Nephron progenitor cell (in vitro differentiated cells): ENCODE results near the gene PICK1.

Experiments used
- DNase-seq: peaks from one replicate; pipeline ENCODE4 v3.0.0; 2021
- H3K27ac Mint-ChIP-seq: 2 replicates; pipeline ENCODE4 v1.8.0; 2021; ENCODE audit warnings: mild to moderate bottlenecking, moderate library complexity, mixed read lengths
- H3K27me3 Mint-ChIP-seq: 2 replicates; pipeline ENCODE4 v1.8.0; 2021; ENCODE audit warnings: mild to moderate bottlenecking, low read depth, mixed read lengths; ENCODE audit not compliant: poor library complexity
- H3K36me3 Mint-ChIP-seq: 2 replicates; pipeline ENCODE4 v1.8.0; 2021; ENCODE audit warnings: low read depth, mixed read lengths
- H3K4me1 Mint-ChIP-seq: 2 replicates; pipeline ENCODE4 v1.8.0; 2021; ENCODE audit warnings: mixed read lengths
- H3K4me3 Mint-ChIP-seq: 2 replicates; pipeline ENCODE4 v1.8.0; 2021; ENCODE audit warnings: mild to moderate bottlenecking, moderate library complexity, mixed read lengths
- H3K9me3 Mint-ChIP-seq: 2 replicates; pipeline ENCODE4 v1.8.0; 2021; ENCODE audit warnings: mild to moderate bottlenecking, moderate library complexity, mixed read lengths
- CTCF ChIP-seq: fragments of 200-600 bp; sonication (generic); IDR thresholded peaks from 2 replicates; pipeline ENCODE4 v1.5.0; 2021; ENCODE audit warnings: antibody characterized with exemption

The PICK1 gene

GRCh38 chr22:38025514-38025913 lies 31.7 kb upstream of the PICK1 start:
- DNase-seq, result no peak
- no peak overlapping the region for H3K4me3 Mint-ChIP-seq
- peaks cover 58% of the 10 kb centered on the region for H3K4me1 Mint-ChIP-seq

DNA sequence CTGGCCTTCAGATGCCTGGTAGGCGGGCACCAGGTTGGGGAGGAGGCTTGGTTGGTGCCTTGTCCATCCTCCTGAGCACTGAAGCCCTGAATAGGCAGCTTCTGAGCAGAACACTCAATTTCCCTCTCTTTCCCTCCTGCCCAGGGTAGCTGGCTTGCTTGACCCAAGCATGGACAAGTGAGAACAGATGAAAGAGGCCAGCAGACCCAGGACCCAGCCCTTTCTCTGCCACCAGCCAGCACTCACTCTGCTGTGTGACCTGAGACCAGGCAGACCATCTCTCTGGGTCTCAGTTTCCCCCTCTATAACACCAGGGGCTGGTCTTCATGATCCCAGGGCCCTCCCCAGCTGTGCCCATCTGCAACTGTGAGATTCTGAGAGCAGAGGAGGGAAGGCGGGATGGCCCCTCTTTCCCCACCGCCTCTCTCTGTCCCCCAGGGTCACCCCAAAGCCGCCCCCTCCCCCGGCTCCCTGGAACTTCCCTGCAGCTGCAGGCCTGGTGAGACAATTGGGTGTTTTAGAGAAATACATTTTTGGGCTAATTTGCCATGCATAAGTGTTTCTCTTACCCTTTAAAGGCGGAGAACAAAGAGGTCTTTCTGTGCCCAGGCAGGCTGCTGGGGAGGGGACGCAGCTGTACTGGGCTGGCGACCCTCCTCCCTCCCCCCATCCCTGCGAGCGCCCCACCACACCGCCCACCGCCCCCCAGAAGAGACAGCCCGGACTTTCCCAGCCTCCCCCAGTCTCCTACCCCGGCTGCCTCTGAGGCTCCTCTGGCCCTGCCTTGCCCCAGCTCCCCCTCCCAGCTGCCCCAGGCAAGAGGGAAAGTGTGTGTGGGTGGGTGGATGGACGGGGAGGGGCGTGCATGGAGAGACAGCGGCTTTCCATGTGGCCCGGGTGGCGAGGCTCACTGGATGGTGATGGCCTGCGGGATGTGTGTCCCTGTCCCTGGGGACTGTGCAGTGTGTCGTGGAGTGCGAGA lies 30.8 kb upstream of the PICK1 start:
- no peaks in the 10 kb centered on the region for H3K36me3 Mint-ChIP-seq
- H3K27ac Mint-ChIP-seq, result no peak overlapping the region
- H3K4me1 Mint-ChIP-seq, result peaks cover 60% of the 10 kb centered on the region
- DNase-seq, result no peak
- no peak for TF ChIP-seq CTCF
- H3K9me3 Mint-ChIP-seq, result no peaks in the 10 kb centered on the region
- no peak overlapping the region for H3K4me3 Mint-ChIP-seq
- H3K27me3 Mint-ChIP-seq, result peaks cover 22% of the 10 kb centered on the region

More at GRCh38 chr22:38025514-38025913, 31.7 kb upstream of the PICK1 start:
- Mint-ChIP-seq H3K27ac (no peak overlapping the region), H3K27me3 (peaks cover 21% of the 10 kb centered on the region), H3K9me3 (no peaks in the 10 kb centered on the region), H3K36me3 (no peaks in the 10 kb centered on the region)
- no peak for TF ChIP-seq CTCF

DNA sequence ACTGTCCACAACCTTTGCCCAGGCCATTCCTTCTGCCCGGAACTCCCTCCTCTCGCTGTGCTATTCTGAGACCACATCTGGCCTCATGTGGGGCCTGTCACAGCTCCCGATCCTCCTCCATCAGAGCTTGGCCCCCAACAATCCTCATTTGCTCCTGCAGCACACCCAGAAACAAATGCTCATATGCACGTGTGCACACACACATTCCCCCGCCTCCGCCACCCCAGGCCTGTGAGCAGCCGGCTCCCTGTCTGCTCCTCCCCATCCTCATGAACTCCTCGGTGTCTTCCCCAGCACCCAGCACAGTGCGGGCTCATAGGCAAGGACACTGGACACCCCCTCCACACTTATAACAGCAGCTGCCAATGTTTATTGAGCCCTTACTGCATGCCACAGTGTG lies 29.7 kb upstream of the PICK1 start:
- TF ChIP-seq CTCF, result no peak
- no peaks in the 10 kb centered on the region for H3K9me3 Mint-ChIP-seq
- H3K4me1 Mint-ChIP-seq, result peaks cover 70% of the 10 kb centered on the region
- no peak for DNase-seq
- peaks cover 26% of the 10 kb centered on the region for H3K27me3 Mint-ChIP-seq
- H3K36me3 Mint-ChIP-seq, result no peaks in the 10 kb centered on the region
- H3K4me3 Mint-ChIP-seq, result no peak overlapping the region
- no peak overlapping the region for H3K27ac Mint-ChIP-seq

- no peak overlapping the region for H3K4me3 Mint-ChIP-seq
- peaks cover 22% of the 10 kb centered on the region for H3K27me3 Mint-ChIP-seq
- no peak overlapping the region for H3K27ac Mint-ChIP-seq
- H3K36me3 Mint-ChIP-seq, result no peaks in the 10 kb centered on the region
- H3K4me1 Mint-ChIP-seq, result peaks cover 77% of the 10 kb centered on the region
- no peak for DNase-seq
- H3K9me3 Mint-ChIP-seq, result no peaks in the 10 kb centered on the region
- no peak for TF ChIP-seq CTCF
Observed at GRCh38 chr22:38028344-38029130, 28.7 kb upstream of the PICK1 start.

DNA sequence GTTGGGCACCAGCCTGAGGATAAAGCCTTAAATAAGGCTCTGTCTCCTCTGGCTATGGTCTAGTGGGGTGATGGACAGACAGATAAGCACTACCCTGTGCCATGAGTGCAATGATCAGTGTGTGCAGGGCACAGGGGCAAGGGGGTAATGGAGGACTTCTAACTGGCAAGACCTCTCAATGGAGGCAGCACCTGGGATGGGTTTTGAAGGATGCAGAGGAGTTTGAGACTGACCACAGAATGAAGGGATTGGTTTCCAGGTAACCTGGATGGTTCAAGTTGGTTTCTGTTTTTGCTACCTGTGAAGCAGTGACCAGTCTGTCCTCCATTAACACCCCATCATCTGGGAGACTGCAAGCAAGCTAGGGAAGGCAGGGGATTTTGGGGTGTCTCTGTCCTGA lies 27.8 kb upstream of the PICK1 start:
- Mint-ChIP-seq H3K27me3 (peaks cover 22% of the 10 kb centered on the region), H3K9me3 (no peaks in the 10 kb centered on the region), H3K4me3 (no peak overlapping the region), H3K4me1 (peaks cover 84% of the 10 kb centered on the region), H3K27ac (no peak overlapping the region), H3K36me3 (no peaks in the 10 kb centered on the region)
- no peak for TF ChIP-seq CTCF
- DNase-seq, result no peak
